K562 (cell line): Measurements from ENCODE around the gene CRELD2. TPM values are rescaled to one million over a fixed set of nuclear protein-coding genes. Genes with fewer than 3 reads are reported as not detected.

Experiments used
- CBFB ChIP-seq: sonication (generic); formaldehyde crosslinking; IDR thresholded peaks from 2 replicates; pipeline ENCODE4 v1.4.0; 2020; ENCODE audit warnings: mild to moderate bottlenecking, missing genetic modification reagents
- CC2D1A ChIP-seq: fragments of 450-650 bp; IDR thresholded peaks from 2 replicates; pipeline ENCODE4 v1.6.1; 2017; ENCODE audit warnings: mild to moderate bottlenecking
- CEBPB ChIP-seq: fragments of 450-650 bp; IDR thresholded peaks from 2 replicates; pipeline ENCODE4 v1.6.1; 2016; ENCODE audit warnings: missing genetic modification characterization, missing compliant biosample characterization
- EHMT2 ChIP-seq: fragments of 450-650 bp; IDR thresholded peaks from 2 replicates; pipeline ENCODE4 v1.6.1; 2018; ENCODE audit warnings: antibody characterized with exemption
- EP300 ChIP-seq: IDR thresholded peaks from 2 replicates; pipeline ENCODE4 v1.6.1; 2012; ENCODE audit warnings: low read length, improper control_type of control experiment
- FOXJ2 ChIP-seq: fragments of 200-800 bp; sonication (Bioruptor generic); IDR thresholded peaks from 2 replicates; pipeline ENCODE4 v1.6.1; 2016; ENCODE audit warnings: missing genetic modification characterization, missing compliant biosample characterization
- FOXJ3 ChIP-seq: sonication (generic); formaldehyde crosslinking; IDR thresholded peaks from 2 replicates; pipeline ENCODE4 v1.4.0; 2020; ENCODE audit warnings: mild to moderate bottlenecking, missing genetic modification reagents
- HDAC2 ChIP-seq: fragments of 450-650 bp; IDR thresholded peaks from 2 replicates; pipeline ENCODE4 v1.6.1; 2016; ENCODE audit warnings: mild to moderate bottlenecking
- HDGF ChIP-seq: fragments of 450-650 bp; IDR thresholded peaks from 2 replicates; pipeline ENCODE4 v1.6.1; 2016
- HMG20B ChIP-seq: fragments of 250-450 bp; sonication (Bioruptor Pico); IDR thresholded peaks from 2 replicates; pipeline ENCODE4 v1.5.0; 2021; ENCODE audit warnings: mild to moderate bottlenecking
- JUND ChIP-seq, 2 experiments: IDR thresholded peaks; 2 replicates in 1 of 2; 3 replicates in 1 of 2; pipeline ENCODE4 v1.6.1; 2011; ENCODE audit warnings: borderline replicate concordance in 2 of 2, low read depth in 2 of 2, low read length in 2 of 2, improper control_type of control experiment in 1 of 2, missing biosample characterization in 1 of 2, missing genetic modification characterization in 1 of 2, missing genetic modification reagents in 1 of 2
- MYNN ChIP-seq, 2 experiments: sonication (generic); formaldehyde crosslinking in 1 of 2; IDR thresholded peaks; 2 replicates each; pipeline versions ENCODE4 v1.5.0 to v1.6.1; 2016 to 2020; ENCODE audit warnings: antibody characterized with exemption in 1 of 2, missing genetic modification reagents in 1 of 2
- NCOA2 ChIP-seq, 2 experiments: fragments of 450-650 bp; IDR thresholded peaks; 2 replicates each; pipeline ENCODE4 v1.6.1; 2018; ENCODE audit warnings: mild to moderate bottlenecking in 2 of 2, moderate library complexity in 1 of 2; ENCODE audit not compliant: partially characterized antibody in 2 of 2
- NUFIP1 ChIP-seq: fragments of 450-650 bp; IDR thresholded peaks from 2 replicates; pipeline ENCODE4 v1.6.1; 2018; ENCODE audit not compliant: partially characterized antibody
- PHF20 ChIP-seq: fragments of 450-650 bp; IDR thresholded peaks from 2 replicates; pipeline ENCODE4 v1.6.1; 2018; ENCODE audit not compliant: partially characterized antibody
- POLR2G ChIP-seq: fragments of 200-400 bp; formaldehyde crosslinking; IDR thresholded peaks from 2 replicates; pipeline ENCODE4 v1.6.1; 2017; ENCODE audit warnings: low read depth, mild to moderate bottlenecking, antibody characterized with exemption, low read length, moderate library complexity
- SMARCE1 ChIP-seq: fragments of 450-650 bp; IDR thresholded peaks from 2 replicates; pipeline ENCODE4 v1.7.1; 2016; ENCODE audit warnings: mild to moderate bottlenecking
- USF1 ChIP-seq: sonication (generic); formaldehyde crosslinking; IDR thresholded peaks from 2 replicates; pipeline ENCODE4 v1.9.0; 2022; ENCODE audit warnings: mild to moderate bottlenecking, missing genetic modification reagents
- ZBTB5 ChIP-seq: fragments of 450-650 bp; IDR thresholded peaks from 2 replicates; pipeline ENCODE4 v1.6.1; 2017; ENCODE audit warnings: antibody characterized with exemption
- ZNF143 ChIP-seq: sonication (generic); formaldehyde crosslinking; IDR thresholded peaks from 2 replicates; pipeline ENCODE4 v1.9.0; 2022; ENCODE audit warnings: mild to moderate bottlenecking, missing genetic modification reagents
- ZNF717 ChIP-seq: fragments of 250-450 bp; sonication (Bioruptor Pico); IDR thresholded peaks from 2 replicates; pipeline ENCODE4 v1.5.0; 2021
- polyA plus RNA-seq, 8 experiments: library from polyadenylated mRNA; depleted of rRNA in 4 of 8; stranded (reverse) in 5 of 8; unstranded in 3 of 8; fragments of >200 nt; fragmentation: Nextera tagmentation in 2 of 8; fragmentation: Illumina TruSeq in 1 of 8; extraction: Ambion mirVana in 2 of 8; extraction: Trizol in 1 of 8; gene quantifications; 2 replicates each; pipeline versions ENCODE4 v1.2.1 to v1.2.3, GENCODE V29; 2011 to 2014; ENCODE audit warnings: inconsistent platforms in 1 of 8, missing spikeins in 1 of 8
- total RNA-seq, 7 experiments: library from RNA; depleted of rRNA in 6 of 7; stranded (reverse); fragments of >200 nt in 6 of 7; fragmentation: Illumina TruSeq in 2 of 7; extraction: Trizol in 2 of 7; gene quantifications; 2 replicates each; pipeline versions ENCODE4 v1.2.1 to v1.2.3, GENCODE V29; 2011 to 2021; ENCODE audit warnings: low replicate concordance in 1 of 7
- TF ChIP-seq, protein P1 (sequence below): sonication (generic); IDR thresholded peaks from 2 replicates; pipeline ENCODE4 v1.6.1; 2016
- TF ChIP-seq, protein P2 (sequence below): sonication (generic); formaldehyde crosslinking; IDR thresholded peaks from 2 replicates; pipeline ENCODE4 v1.8.0; 2022; ENCODE audit warnings: mild to moderate bottlenecking, missing genetic modification reagents

The CRELD2 gene
- total and polyA plus RNA-seq, 9 of the 15 experiments (the other 6 are each of a cell fraction or from before 2014, with no cell fraction given): 0.96 to 25.3 (median 8.8) TPM

- TF ChIP-seq PHF20: no peak
- peak; percentile 82 for TF ChIP-seq SMARCE1
- TF ChIP-seq ZNF717: no peak
- no peak for TF ChIP-seq CEBPB
- no peak for TF ChIP-seq ZBTB5
- TF ChIP-seq, protein P1, sequence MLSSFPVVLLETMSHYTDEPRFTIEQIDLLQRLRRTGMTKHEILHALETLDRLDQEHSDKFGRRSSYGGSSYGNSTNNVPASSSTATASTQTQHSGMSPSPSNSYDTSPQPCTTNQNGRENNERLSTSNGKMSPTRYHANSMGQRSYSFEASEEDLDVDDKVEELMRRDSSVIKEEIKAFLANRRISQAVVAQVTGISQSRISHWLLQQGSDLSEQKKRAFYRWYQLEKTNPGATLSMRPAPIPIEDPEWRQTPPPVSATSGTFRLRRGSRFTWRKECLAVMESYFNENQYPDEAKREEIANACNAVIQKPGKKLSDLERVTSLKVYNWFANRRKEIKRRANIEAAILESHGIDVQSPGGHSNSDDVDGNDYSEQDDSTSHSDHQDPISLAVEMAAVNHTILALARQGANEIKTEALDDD: no peak
- 0 out of 2 replicates have a peak, but pooled peaks have one; percentile 65 for TF ChIP-seq HDGF
- no peak; the same call in 1 of the 2 replicates for TF ChIP-seq HDAC2
- TF ChIP-seq EP300: peak; percentile 79
- TF ChIP-seq, protein P2, sequence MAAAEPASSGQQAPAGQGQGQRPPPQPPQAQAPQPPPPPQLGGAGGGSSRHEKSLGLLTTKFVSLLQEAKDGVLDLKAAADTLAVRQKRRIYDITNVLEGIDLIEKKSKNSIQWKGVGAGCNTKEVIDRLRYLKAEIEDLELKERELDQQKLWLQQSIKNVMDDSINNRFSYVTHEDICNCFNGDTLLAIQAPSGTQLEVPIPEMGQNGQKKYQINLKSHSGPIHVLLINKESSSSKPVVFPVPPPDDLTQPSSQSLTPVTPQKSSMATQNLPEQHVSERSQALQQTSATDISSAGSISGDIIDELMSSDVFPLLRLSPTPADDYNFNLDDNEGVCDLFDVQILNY (CRISPR knock-in tag): no peak; the same call in 1 of the 2 replicates
- no peak for TF ChIP-seq NCOA2 (IDR thresholded peaks at IDR 0.05; ENCODE audit: partially characterized antibody in 2 of 2)
- no peak for TF ChIP-seq ZNF143 (CRISPR knock-in tag)
- peak; percentile 99 for TF ChIP-seq JUND (IDR thresholded peaks at IDR 0.05; ENCODE audit: borderline replicate concordance, low read depth, low read length)
- peak; percentile 97 for TF ChIP-seq JUND (tag; IDR thresholded peaks at IDR 0.05; ENCODE audit: borderline replicate concordance, low read depth, low read length)
- TF ChIP-seq FOXJ3 (CRISPR knock-in tag): no peak
- TF ChIP-seq NUFIP1: no peak
- TF ChIP-seq POLR2G: peak; percentile 89
- peak; percentile 74; the same call in 1 of the 2 replicates for TF ChIP-seq FOXJ2 (tag)
- TF ChIP-seq CC2D1A: no peak
- TF ChIP-seq MYNN (IDR thresholded peaks at IDR 0.05): peak; percentile 96
- no peak for TF ChIP-seq MYNN (CRISPR knock-in tag; IDR thresholded peaks at IDR 0.05)
- no peak for TF ChIP-seq CBFB (CRISPR knock-in tag)
- TF ChIP-seq EHMT2: no peak
- peak; percentile 99 for TF ChIP-seq USF1
- TF ChIP-seq HMG20B (CRISPR knock-in tag): no peak
These were observed 52.2 kb downstream of the CRELD2 start (continued) for GRCh38 chr22:49970528-49971231.
